ENCODE data around the gene SLC39A5.

SLC39A5 gene

GRCh38 chr12:56219840-56220239 is 10.0 kb upstream of the SLC39A5 start:
- no peak for DNase-seq

GRCh38 chr12:56220611-56221231 is 9.1 kb upstream of the SLC39A5 start:
- no peak for DNase-seq

- DNase-seq, result no peak
These were observed 8.6 kb upstream of the SLC39A5 start for GRCh38 chr12:56221232-56221756.

GRCh38 chr12:56221757-56222530 is 7.9 kb upstream of the SLC39A5 start, which contains the start of gene RNF41:
Gene RNF41 (minus strand): TSS chr12:56221922. CDS start chr12:56214047, 7,875 bp downstream.
- DNase-seq, result peak; percentile 95 to 96

GRCh38 chr12:56222531-56222895 is 7.3 kb upstream of the SLC39A5 start:
- no peak for DNase-seq

GRCh38 chr12:56223571-56224101 is 6.2 kb upstream of the SLC39A5 start:
- no peak for DNase-seq

GRCh38 chr12:56224102-56224701 is 5.6 kb upstream of the SLC39A5 start, which contains the start of gene NABP2:
Gene NABP2 (plus strand): TSS chr12:56224342. CDS start chr12:56224857, 515 bp downstream.
- peak; percentile 96 to 98 for DNase-seq

- no peak for DNase-seq
These were observed 4.9 kb upstream of the SLC39A5 start for GRCh38 chr12:56224954-56225353.

GRCh38 chr12:56229082-56229481 is 769 bp upstream of the SLC39A5 start:
- DNase-seq, result no peak

- DNase-seq, result no peak
These were observed 757 bp downstream of the SLC39A5 start for GRCh38 chr12:56230432-56231183.

- no peak for DNase-seq
These were observed 1.3 kb downstream of the SLC39A5 start for GRCh38 chr12:56231184-56231582.

GRCh38 chr12:56234746-56235436 is 5.0 kb downstream of the SLC39A5 start:
- no peak for DNase-seq

GRCh38 chr12:56236091-56236490 is 6.2 kb downstream of the SLC39A5 start:
- no peak for DNase-seq

- DNase-seq, result no peak
These were observed 7.1 kb downstream of the SLC39A5 start for GRCh38 chr12:56236985-56237384.

GRCh38 chr12:56237552-56237951 is 7.7 kb downstream of the SLC39A5 start:
- DNase-seq, result no peak

- no peak for DNase-seq
These were observed 11.8 kb downstream of the SLC39A5 start for GRCh38 chr12:56241424-56242303.

- no peak for DNase-seq
These were observed 13.1 kb downstream of the SLC39A5 start for GRCh38 chr12:56242986-56243385.

- DNase-seq, result no peak
These were observed 13.9 kb downstream of the SLC39A5 start for GRCh38 chr12:56243731-56244181.

- no peak for DNase-seq
These were observed 14.6 kb downstream of the SLC39A5 start for GRCh38 chr12:56244494-56244893.

GRCh38 chr12:56247923-56248322 is 18.1 kb downstream of the SLC39A5 start:
- no peak for DNase-seq

- DNase-seq, result no peak
These were observed 18.9 kb downstream of the SLC39A5 start for GRCh38 chr12:56248711-56249110.
